Measurements from ENCODE around the gene DEFB128.
"Not testable (repeated sequence)": the region's sequence is repeated elsewhere in the genome, so short reads cannot be mapped to it uniquely, and the experiment has no call there.

The DEFB128 gene

DNA sequence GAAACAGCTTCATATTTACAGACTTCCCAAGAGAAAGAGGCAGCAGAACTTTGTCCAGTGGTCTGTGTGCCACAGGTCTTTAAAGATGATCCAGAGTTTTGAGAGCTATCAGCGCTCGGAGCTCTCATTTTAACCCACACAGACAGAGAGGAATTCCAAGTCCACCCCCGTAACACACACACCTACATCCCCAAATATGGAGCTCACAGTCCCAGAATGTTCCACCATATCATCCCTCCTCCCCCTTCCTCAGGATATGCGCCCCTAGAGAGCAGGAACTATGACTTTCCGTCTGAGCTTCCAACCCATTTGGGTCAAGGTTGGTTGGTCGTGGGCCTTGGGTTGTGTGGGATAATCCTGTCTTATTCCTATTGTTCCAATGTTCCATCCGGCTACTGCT lies at the start of gene DEFB128:
TSS of gene DEFB128 (minus strand) at position 101 of the 400 bp plus-strand sequence. CDS start at position 13, 88 bp downstream.
- no peak for DNase-seq

DNA sequence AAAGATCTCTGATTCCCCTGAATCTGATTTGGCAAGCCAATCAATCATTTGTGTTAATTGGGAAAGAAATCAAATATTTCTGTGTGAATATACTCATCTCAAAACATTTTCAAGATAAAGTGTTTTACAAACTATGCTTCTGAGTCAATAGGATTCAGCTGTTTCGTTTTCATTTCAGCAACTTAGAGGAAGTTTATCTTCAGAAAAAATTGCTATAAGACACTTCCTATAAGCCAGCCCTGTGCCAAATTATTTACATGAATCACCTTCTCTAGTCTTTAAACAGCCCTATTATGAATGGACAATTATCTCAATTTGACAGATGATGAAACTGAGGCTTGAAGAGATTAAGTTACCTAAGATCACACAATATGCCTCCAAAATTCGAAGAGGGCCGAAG lies 48.4 kb upstream of the DEFB128 start:
- DNase-seq = no peak

DNA sequence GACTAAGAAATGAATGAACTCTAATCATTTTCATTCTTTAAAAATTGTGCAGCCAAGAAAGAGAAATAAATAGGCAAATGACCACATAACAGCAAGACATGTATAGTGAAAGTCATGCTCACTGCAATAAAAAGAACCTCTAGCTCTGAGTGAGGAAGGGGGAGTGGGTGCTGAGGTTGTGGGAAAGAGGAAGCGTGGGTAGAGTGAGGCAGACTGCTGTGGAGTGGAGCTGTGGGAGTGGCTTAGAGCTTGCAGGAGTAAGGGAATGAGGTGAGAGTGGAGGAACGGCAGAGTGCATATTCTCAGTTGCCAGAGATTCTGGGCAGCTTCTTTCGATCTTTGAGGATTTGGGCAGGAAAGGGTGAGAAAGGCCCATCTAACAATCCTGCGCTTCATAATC lies 48.0 kb upstream of the DEFB128 start:
- no peak for DNase-seq

DNA sequence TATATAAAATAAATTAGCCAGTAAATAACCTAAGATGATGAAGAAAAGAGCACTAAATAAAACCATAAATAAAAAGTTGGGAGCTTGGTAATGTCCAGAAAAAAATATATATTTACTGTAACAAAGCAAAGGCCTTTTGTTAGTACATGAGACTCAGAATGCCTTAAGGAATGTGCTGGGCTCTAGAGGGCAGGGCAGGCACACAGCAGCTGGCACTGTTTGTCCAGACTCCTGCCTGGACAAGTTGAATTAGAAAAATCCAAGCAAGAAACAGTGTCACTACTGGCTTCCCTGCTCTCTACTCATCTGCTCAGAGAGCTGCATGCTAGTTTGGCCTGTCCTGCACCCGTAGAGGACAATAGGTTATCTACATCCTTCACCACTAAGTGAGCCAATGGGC lies 46.4 kb upstream of the DEFB128 start:
- DNase-seq = peak; percentile 31

DNA sequence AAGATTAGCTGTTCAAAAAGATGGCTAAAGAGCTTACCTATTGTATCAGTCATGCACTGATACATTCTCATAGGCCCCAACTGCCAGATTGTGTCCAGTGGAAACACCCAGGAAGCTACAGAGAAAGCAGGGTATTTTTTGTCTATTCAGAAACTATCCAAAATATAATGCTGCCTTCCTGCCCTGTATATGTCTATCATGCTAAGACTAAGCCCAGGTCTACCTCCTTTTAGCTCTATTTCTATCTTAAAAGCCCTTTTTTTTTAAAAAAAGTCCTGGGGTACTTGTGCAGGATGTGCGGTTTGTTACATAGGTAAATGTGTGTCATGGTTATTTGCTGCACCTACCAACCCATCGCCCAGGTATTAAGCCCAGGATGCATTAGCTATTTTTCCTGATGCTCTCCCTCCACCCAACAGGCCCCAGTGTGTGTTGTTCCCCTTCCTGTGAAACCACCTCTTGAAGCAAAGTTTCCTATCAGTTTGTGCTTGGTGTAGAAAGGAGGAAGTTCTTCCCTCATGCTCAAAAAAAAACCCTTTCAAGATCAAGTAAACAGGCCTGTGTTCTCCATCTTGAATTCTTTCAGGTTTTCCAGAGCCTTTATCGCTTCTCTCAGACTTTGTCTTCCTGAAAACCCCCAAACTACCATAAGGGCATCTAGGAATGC lies 38.1 kb upstream of the DEFB128 start:
- DNase-seq = no peak

DNA sequence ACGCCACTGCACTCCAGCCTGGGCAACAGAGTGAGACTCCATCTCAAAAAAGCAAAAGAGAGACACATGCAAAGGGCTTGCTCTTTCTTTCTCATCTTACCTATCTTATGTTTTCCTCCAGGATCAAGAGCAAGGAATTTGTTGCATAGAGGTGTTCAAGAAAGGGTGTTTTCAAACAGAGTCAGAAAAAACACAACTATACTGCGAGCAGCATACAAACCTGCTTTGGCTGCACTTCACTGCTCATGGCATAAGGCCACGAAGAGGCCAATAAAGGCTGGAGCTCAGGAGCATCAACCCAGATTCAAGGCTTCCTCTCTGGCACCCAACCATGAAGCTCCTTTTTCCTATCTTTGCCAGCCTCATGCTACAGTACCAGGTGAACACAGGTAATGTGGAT lies 37.4 kb upstream of the DEFB128 start, which contains the start of gene DEFB129:
TSS of gene DEFB129 (plus strand) at position 301 of the 400 bp plus-strand sequence. CDS start at position 332, 31 bp downstream.
- no peak for DNase-seq

DNA sequence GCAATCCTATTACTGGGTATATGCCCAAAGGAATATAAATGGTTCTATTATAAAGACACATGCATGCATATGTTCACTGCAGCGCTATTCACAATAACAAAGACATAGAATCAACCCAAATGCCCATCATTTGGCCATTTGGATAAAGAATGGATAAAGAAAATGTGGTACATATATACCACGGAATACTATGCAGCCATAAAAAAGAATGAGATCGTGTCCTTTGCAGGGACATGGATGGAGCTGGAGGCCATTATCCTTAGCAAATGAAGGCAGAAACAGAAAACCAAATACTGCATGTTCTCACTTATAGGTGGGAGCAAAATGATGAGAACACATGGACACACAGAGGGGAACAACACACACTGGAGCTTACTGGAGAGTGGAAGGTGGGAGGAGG lies 36.4 kb upstream of the DEFB128 start:
- DNase-seq = not testable (repeated sequence)

DNA sequence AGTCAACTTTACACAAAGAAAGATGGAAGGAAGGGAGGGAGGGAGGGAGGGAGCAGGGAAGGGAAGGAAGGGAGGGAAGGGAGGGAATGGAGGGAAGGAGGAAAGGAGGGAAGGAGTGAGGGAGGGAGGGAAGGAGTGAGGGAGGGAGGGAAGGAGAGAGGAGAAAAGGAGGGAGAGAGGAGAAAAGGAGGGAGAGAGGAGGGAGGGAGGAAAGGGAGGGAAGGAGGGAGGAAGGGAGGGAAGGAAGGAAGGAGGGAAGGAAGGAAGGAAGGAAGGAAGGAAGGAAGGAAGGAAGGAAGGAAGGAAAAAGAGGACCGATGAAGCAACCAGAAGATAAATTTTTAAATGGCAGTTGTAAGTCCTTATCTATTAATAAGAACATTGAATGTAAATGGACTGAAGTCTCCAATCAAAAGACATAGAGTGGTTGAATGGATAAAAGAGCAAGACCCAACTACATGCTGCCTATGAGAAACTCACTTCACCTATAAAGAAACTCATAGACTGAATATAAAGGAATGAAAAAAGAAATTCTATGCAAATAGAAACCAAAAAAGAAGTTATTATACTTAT lies 31.8 kb upstream of the DEFB128 start:
- DNase-seq = no peak

DNA sequence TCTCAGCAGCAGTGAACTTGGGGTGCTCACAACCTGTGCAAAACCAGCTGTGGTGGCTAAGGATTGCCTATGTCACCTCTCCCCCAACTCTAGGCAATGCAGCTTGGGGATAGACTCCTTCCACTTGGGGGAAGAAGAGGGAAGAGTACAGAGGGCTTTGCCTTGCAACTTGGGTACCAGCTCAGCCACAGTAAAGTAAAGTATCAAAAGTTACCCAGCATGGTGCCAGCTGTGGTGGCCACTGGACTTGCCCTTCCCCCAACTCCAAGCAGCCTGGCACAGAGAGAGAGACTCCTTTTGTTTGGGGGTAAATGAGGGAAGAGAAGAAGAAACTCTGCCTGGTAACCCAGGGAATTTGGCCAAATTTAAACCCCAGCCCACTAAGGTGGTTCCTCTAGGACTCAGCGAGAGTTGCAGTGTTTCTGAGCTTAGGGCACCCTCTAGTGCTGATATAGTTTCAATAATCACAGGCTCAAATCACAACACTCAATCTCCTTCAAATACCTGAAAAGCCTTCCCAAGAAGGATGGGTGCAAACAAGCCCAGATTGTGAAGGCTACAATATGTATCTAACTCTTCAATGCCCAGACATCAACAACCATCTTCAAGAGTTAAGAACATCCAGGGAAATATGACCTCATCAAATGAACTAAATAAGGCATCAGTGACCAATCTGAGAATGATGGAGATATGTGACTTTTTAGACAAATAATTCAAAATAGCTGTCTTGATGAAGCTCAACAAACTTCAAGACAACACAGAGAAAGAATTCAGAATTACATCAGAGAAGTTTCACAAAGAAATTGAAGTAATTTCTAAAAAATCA lies 30.0 kb upstream of the DEFB128 start:
- peak; percentile 67 for DNase-seq

DNA sequence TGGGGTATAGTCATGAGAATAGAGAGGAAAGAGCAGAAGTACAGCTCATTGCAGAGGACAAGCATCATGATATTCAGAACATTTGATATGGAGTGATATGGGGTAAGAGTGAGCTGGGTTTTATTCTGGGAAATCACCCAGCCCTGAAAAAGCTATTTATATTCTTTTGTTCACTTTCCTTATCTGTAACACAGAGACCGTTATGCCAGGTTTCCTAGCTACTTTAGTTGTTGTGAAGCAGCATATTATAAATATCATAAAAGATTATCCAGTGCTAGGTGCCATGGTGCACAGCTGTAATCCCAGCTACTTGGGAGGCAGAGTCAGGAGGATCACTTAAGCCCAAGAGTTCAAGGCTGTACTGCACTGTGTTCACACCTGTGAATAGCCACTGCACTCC lies 27.8 kb upstream of the DEFB128 start:
- no peak for DNase-seq

DNA sequence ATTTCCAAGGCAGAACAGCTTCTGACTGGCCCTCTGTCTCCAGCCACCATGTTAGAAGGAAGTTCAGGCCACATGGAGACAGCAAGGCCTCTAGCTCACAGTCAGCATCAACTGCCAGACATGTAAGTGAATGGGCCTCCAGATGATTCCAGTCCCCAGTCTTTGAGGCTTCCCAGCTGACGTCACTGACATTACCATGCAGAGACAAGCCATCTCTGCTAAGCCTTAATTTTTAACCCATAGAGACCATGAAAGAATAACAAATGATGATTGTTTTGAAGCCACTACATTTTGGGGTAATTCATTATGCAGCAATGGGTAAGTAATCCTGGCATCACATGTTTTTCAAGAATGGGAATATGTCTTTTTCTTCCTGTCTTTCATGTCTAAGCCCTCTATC lies 26.3 kb upstream of the DEFB128 start:
- DNase-seq = no peak

DNA sequence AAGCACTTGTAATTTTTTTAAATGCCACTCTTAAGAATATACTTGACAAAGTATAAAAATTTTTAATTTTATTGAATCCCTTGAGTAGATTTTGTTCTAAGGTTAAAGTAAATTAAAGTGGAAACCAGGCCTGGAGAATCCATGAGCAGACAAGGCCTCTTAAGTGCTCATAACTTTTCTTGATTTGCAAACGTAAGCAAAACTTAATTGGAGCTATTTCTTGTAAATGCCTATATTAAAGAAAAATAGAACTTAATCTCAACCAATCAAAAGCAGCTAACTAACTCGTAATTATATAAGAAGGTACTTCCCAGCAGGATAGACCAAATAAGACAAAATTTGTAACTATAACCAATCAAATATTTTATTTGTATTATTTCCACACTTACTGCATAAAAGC lies 24.9 kb upstream of the DEFB128 start:
- no peak for DNase-seq

DNA sequence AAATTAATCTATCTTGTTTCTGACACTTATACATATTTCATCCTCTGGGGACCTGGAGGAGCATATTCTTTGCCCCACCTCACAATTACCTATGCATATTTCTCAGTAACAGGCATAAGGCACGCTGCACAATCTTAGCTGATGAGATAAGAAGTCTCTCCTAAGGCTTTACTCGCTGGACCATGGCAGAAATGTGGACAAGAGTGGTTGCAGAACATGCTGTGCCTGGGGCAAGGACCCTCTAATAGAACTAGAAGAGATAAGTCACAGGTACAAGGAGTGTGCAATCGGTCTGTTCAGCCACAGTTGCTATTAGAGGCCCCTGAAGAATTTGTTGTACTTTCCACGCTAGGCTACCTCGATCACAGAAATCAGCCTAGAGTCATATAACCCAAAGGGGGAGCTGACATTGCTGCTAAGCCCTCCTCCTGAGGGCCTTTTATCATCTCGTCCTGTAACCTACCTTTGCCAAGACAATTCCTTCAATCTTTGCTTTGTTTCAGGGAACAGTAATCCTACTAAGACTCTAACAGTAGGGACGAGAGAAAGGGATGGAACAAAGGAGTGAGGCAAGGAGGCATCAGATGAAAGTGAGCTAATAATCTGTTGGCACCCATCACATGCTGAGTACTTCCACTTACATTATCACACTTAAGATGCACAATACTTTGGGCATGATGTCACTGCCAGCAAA lies 21.4 kb upstream of the DEFB128 start:
- DNase-seq = no peak

DNA sequence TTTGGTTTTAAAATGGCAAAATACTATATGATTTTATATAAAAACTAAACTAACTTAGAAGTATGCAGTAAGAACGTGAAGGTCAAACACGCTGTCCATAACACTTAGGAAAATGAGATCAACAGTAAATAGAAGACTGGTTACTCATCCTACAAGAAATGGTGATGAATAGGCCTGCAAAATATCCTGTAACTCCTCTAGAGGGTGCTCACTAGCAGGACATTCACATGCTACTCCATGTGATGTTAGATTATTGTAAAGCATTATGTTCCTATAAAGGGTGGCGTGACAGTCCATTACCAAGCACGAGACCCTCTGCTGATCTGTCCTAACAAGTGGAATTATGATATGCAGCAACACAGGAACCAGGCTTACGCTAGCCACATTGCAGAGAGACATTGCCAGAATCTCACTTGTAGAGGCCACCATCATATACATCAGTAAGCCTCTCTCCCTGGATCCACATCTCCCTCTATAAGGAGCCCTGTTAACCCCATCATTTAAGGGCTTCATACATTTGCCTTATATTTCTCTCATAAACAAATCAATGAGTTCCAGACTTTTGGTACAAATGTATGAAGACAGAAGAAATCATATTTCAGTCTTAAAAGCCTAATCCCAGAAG lies 19.5 kb upstream of the DEFB128 start:
- DNase-seq = peak; percentile 82

DNA sequence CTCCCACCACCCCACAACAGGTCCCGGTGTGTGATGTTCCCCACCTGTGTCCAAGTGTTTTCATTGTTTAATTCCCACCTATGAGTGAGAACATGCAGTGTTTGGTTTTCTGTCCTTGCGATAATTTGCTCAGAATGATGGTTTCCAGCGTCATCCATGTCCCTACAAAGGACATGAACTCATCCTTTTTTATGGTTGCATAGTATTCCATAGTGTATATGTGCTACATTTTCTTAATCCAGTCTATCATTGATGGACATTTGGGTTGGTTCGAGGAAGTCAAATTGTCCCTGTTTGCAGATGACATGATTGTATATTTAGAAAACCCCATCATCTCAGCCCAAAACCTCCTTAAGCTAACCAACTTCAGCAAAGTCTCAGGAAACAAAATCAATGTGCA lies 14.1 kb upstream of the DEFB128 start:
- not testable (repeated sequence) for DNase-seq

DNA sequence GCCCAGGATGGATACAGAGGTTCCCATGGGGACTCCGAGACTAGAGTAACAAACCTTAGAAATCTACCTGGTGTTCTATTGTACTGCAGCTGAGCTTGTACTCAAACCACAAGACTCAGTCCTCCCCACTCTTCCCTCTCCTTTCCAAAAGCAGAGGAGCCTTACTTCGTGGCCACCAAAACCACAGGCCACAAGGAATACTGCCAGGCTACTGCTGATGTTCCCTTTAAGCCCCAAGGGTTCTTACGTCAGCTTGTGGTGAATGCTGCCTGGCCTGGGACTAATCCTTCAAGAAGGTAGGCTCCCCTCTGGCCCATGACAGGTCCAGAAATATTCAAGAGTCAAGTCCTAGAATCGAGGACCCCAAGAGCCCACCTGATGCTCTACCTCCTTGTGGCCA lies 10.5 kb upstream of the DEFB128 start:
- no peak for DNase-seq

DNA sequence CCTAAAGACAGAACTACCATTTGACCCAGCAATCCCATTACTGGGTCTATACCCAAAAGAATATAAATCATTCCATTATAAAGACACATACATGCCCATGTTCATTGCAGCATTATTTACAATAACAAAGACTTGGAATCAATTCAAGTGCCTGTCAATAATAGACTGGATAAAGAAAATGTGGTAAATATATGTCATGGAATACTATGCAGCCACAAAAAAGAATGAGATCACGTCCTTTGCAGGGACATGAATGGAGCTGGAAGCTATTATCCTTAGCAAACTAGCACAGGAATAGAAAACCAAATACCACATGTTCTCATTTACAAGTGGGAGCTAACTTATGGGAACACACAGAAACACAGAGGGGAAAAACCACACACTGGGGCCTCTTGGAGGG lies 8.7 kb upstream of the DEFB128 start:
- DNase-seq = no peak

DNA sequence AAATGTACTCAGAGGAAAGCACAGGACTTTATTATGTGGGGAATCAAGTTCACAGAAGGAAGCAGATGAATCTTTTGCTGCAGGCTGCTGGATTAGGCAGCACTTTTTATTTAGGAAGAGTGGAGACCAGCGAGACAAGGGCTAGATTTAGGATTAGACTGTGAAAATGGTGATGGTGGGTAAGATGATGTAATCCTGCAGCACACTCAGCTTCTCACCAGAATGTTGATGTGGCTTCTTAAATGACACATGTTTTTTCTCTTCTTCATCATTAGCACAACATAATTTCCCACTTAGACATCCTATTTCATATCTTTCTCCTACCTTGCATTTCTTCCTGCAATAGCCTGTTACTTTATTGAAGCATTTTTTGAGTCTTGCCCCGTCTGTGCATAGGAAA lies 1.8 kb downstream of the DEFB128 start:
- DNase-seq = no peak

DNA sequence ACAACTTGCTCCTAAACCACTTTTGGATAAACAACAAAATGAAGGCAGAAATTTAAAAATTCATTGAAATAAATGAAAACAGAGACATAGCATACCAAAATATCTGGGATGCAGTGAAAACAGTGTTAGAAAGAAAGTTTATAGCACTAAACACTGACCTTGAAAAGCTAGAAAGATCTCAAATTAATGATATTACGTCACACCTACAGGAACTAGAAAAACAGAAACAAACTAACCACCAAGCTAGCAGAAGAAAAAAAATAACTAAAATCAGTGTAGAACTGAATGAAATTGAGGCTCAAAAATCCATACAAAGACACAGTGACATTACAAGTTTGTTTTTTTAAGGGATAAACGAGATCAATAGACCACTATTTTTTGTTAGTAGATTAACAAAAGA lies 5.2 kb downstream of the DEFB128 start:
- no peak for DNase-seq

DNA sequence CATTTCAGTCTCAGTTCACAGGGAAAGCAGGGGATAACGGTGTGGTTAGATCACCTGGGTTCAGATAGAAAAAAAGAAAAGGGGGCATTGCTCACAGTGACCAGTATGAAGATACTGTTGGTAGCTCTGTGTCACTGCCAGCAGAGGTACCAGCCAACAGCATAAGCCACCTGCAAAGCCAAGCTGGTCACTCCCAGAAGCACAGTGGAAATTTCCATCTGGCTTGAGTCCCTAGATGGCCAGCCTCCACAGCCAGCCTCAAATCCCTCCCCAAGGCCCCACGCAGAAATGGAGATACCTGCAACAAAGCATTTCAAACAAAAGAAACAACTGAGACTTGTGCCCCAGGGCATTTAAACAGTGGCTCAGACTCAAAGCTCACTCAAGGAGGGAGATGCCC lies 20.6 kb downstream of the DEFB128 start:
- DNase-seq = no peak

DNA sequence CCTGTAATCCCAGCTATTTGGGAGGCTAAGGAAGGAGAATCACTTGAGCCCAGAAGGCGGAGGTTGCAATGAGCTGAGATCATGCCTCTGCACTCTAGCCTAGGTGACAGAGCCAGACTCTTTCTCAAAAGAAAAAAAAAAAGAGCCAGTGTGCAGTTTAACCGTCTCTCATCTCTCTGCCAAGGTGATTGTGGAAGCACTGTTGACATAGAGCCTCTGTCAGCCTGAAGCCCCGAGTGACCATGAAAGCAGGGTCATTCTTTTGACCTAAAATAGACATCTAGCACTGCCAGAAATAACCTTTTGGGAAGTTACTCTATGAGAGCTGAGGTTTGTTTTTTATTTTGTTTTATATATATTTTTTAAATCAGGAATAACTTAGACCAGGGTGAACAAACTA lies 24.9 kb downstream of the DEFB128 start:
- no peak for DNase-seq

DNA sequence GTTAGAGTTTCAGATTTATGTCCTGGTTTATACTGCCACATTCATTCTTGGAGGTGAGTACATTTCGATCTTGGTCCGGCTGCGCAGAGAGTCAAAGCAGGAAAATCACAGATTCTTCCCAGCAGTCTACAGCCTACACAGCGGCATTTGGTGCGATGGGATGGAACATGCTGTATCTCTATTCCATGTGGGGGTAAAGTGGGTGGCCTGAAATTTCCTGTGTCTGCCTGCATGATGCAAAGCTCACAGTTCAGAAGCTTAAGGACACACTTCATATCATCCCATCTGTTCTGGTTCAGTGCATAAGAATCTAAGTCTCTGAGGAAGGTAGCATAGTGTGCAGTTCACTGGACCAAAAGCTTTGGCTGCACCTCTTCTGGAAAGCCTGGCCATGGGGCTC lies 32.4 kb downstream of the DEFB128 start, which contains the start of gene DEFB127:
TSS of gene DEFB127 (plus strand) at position 301 of the 400 bp plus-strand sequence. CDS start at position 392, 91 bp downstream.
- DNase-seq = no peak

DNA sequence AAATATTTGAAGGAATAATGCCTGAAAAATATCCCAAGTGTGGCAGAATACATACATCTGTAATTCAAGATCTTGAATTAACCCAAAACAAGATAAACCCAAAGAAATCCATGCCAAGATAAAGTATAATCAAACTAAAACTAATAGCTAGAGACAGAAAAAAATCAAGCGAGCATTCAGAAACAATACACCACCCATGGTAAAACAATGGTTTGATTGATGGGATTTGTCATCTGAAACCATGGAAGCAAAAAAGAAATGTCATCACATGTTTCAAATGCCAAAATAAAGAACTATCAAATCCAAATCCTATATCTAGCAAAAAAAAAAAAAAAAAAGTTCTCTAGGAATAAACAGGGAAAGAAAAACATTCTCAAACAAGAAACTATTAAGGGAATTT lies 37.4 kb downstream of the DEFB128 start:
- DNase-seq = no peak
